IPS-20b (cell line): ENCODE measurements around the gene HOMER1.

Experiments
- H3K27ac ChIP-seq: one replicate; pipeline ENCODE4 v1.5.1; 2013; ENCODE audit warnings: low read length
- H3K27me3 ChIP-seq: 2 replicates; pipeline ENCODE4 v1.6.1; 2013; ENCODE audit warnings: mild to moderate bottlenecking, low read length, inconsistent platforms; ENCODE audit not compliant: insufficient read depth
- H3K36me3 ChIP-seq: 2 replicates; pipeline ENCODE4 v1.6.1; 2013; ENCODE audit warnings: low read depth, mild to moderate bottlenecking, inconsistent platforms, low read length, moderate library complexity; ENCODE audit not compliant: insufficient read depth
- H3K4me1 ChIP-seq: 2 replicates; pipeline ENCODE4 v1.6.1; 2013; ENCODE audit warnings: mild to moderate bottlenecking, control low read depth, inconsistent platforms, low read length, moderate library complexity; ENCODE audit not compliant: insufficient read depth
- H3K4me3 ChIP-seq: 2 replicates; pipeline ENCODE4 v1.5.1; 2013; ENCODE audit warnings: mild to moderate bottlenecking, low read length, inconsistent platforms
- H3K9ac ChIP-seq: 2 replicates; pipeline ENCODE4 v1.6.1; 2013; ENCODE audit warnings: low read depth, mild to moderate bottlenecking, inconsistent platforms, low read length, moderate library complexity
- H3K9me3 ChIP-seq: 2 replicates; pipeline ENCODE4 v1.6.1; 2013; ENCODE audit warnings: mild to moderate bottlenecking, low read depth, low read length, inconsistent platforms; ENCODE audit not compliant: insufficient read depth

The HOMER1 gene

GRCh38 chr5:79448336-79448735 is 65.6 kb downstream of the HOMER1 start:
- Histone ChIP-seq H3K4me3 (no peak overlapping the region), H3K9ac (no peak overlapping the region), H3K36me3 (peaks cover 35% of the 10 kb centered on the region)

GRCh38 chr5:79436821-79437220 is 77.1 kb downstream of the HOMER1 start:
- Histone ChIP-seq H3K36me3 (peaks cover 32% of the 10 kb centered on the region; the same call in 1 of the 2 replicates), H3K9ac (no peak overlapping the region)

More at GRCh38 chr5:79448336-79448735, 65.6 kb downstream of the HOMER1 start:
- Histone ChIP-seq H3K4me1 (0 out of 2 replicates have a peak, but pooled peaks cover 2% of the 10 kb centered on the region), H3K27ac (no peak overlapping the region), H3K9me3 (no peaks in the 10 kb centered on the region), H3K27me3 (no peaks in the 10 kb centered on the region)

GRCh38 chr5:79436224-79436623 is 77.7 kb downstream of the HOMER1 start:
- Histone ChIP-seq H3K27me3 (no peaks in the 10 kb centered on the region), H3K4me1 (no peaks in the 10 kb centered on the region), H3K36me3 (peaks cover 38% of the 10 kb centered on the region; the same call in 1 of the 2 replicates), H3K9me3 (no peaks in the 10 kb centered on the region), H3K4me3 (no peak overlapping the region), H3K27ac (no peak overlapping the region), H3K9ac (no peak overlapping the region)

More at GRCh38 chr5:79436821-79437220, 77.1 kb downstream of the HOMER1 start:
- no peaks in the 10 kb centered on the region for H3K4me1 ChIP-seq
- H3K9me3 ChIP-seq = no peaks in the 10 kb centered on the region
- H3K27ac ChIP-seq = no peak overlapping the region
- no peaks in the 10 kb centered on the region for H3K27me3 ChIP-seq
- no peak overlapping the region for H3K4me3 ChIP-seq

- Histone ChIP-seq H3K9me3 (no peaks in the 10 kb centered on the region), H3K9ac (no peak overlapping the region), H3K36me3 (0 out of 2 replicates have a peak, but pooled peaks cover 12% of the 10 kb centered on the region), H3K4me3 (no peak overlapping the region), H3K27ac (no peak overlapping the region), H3K4me1 (no peaks in the 10 kb centered on the region), H3K27me3 (no peaks in the 10 kb centered on the region)
Observed at GRCh38 chr5:79430196-79430595, 83.7 kb downstream of the HOMER1 start.

- Histone ChIP-seq H3K9me3 (no peaks in the 10 kb centered on the region), H3K4me1 (no peaks in the 10 kb centered on the region), H3K27me3 (no peaks in the 10 kb centered on the region), H3K4me3 (no peak overlapping the region), H3K27ac (no peak overlapping the region), H3K9ac (no peak overlapping the region), H3K36me3 (peaks cover 13% of the 10 kb centered on the region; the same call in 1 of the 2 replicates)
Observed at GRCh38 chr5:79423296-79423695, 90.6 kb downstream of the HOMER1 start.

GRCh38 chr5:79420248-79420647 is 93.7 kb downstream of the HOMER1 start:
- Histone ChIP-seq H3K36me3 (peaks cover 18% of the 10 kb centered on the region; the same call in 1 of the 2 replicates), H3K27ac (no peak overlapping the region), H3K4me3 (no peak overlapping the region), H3K9me3 (no peaks in the 10 kb centered on the region), H3K9ac (no peak overlapping the region), H3K4me1 (no peaks in the 10 kb centered on the region), H3K27me3 (no peaks in the 10 kb centered on the region)

GRCh38 chr5:79418276-79418675 is 95.7 kb downstream of the HOMER1 start:
- no peaks in the 10 kb centered on the region for H3K4me1 ChIP-seq
- no peak overlapping the region for H3K9ac ChIP-seq
- no peak overlapping the region for H3K27ac ChIP-seq
- no peaks in the 10 kb centered on the region for H3K9me3 ChIP-seq
- no peaks in the 10 kb centered on the region for H3K27me3 ChIP-seq
- H3K4me3 ChIP-seq = no peak overlapping the region
- H3K36me3 ChIP-seq = peaks cover 17% of the 10 kb centered on the region; the same call in 1 of the 2 replicates

GRCh38 chr5:79417495-79417894 is 96.4 kb downstream of the HOMER1 start:
- Histone ChIP-seq H3K9ac (no peak overlapping the region), H3K4me1 (no peaks in the 10 kb centered on the region), H3K4me3 (no peak overlapping the region), H3K27me3 (no peaks in the 10 kb centered on the region), H3K27ac (no peak overlapping the region), H3K9me3 (no peaks in the 10 kb centered on the region), H3K36me3 (peaks cover 13% of the 10 kb centered on the region; the same call in 1 of the 2 replicates)

- H3K4me3 ChIP-seq = no peak overlapping the region
- H3K9ac ChIP-seq = no peak overlapping the region
- no peak overlapping the region for H3K27ac ChIP-seq
- H3K36me3 ChIP-seq = peaks cover 13% of the 10 kb centered on the region; the same call in 1 of the 2 replicates
- no peaks in the 10 kb centered on the region for H3K9me3 ChIP-seq
- H3K4me1 ChIP-seq = no peaks in the 10 kb centered on the region
- H3K27me3 ChIP-seq = no peaks in the 10 kb centered on the region
Observed at GRCh38 chr5:79416499-79416898, 97.4 kb downstream of the HOMER1 start.

- H3K9ac ChIP-seq = no peak overlapping the region
- no peak overlapping the region for H3K27ac ChIP-seq
- peaks cover 11% of the 10 kb centered on the region; the same call in 1 of the 2 replicates for H3K36me3 ChIP-seq
- H3K9me3 ChIP-seq = no peaks in the 10 kb centered on the region
- no peak overlapping the region for H3K4me3 ChIP-seq
- no peaks in the 10 kb centered on the region for H3K27me3 ChIP-seq
- no peaks in the 10 kb centered on the region for H3K4me1 ChIP-seq
Observed at GRCh38 chr5:79413112-79413511, 100.8 kb downstream of the HOMER1 start.

- Histone ChIP-seq H3K27ac (no peak overlapping the region), H3K4me1 (no peaks in the 10 kb centered on the region), H3K36me3 (peaks cover 4% of the 10 kb centered on the region; the same call in 1 of the 2 replicates), H3K4me3 (no peak overlapping the region), H3K27me3 (no peaks in the 10 kb centered on the region), H3K9ac (no peak overlapping the region), H3K9me3 (no peaks in the 10 kb centered on the region)
Observed at GRCh38 chr5:79408028-79408427, 105.9 kb downstream of the HOMER1 start.

- Histone ChIP-seq H3K36me3 (peaks cover 4% of the 10 kb centered on the region; the same call in 1 of the 2 replicates), H3K4me3 (no peak overlapping the region), H3K9ac (no peak overlapping the region), H3K27me3 (no peaks in the 10 kb centered on the region), H3K4me1 (no peaks in the 10 kb centered on the region), H3K9me3 (no peaks in the 10 kb centered on the region), H3K27ac (no peak overlapping the region)
Observed at GRCh38 chr5:79407591-79407990, 106.3 kb downstream of the HOMER1 start.
